RWPE1 (cell line): ENCODE measurements around the gene RAB22A.

Source experiments
- CTCF ChIA-PET: fragments of 350-600 bp; sonication (Branson Sonifier 250); formaldehyde crosslinking; extraction: SDS; loops from one replicate; lab custom pipeline; 2021; lab: Yijun Ruan, JAX
- POLR2A ChIA-PET: fragments of 400-600 bp; formaldehyde crosslinking; extraction: SDS; loops from one replicate; lab custom pipeline; 2020; ENCODE audit warnings: antibody characterized with exemption; ENCODE audit not compliant: low non-redundant PET; lab: Yijun Ruan, JAX
- DNase-seq: peaks from one replicate; pipeline ENCODE4 v3.0.0; 2012; ENCODE audit warnings: low spot score
- H3K27ac ChIP-seq: fragments of 450-650 bp; 2 replicates; pipeline ENCODE4 v1.5.1; 2017
- CTCF ChIP-seq: fragments of 450-650 bp; conservative IDR thresholded peaks from 2 replicates; pipeline ENCODE4 v1.5.1; 2017; ENCODE audit warnings: low read depth, mild to moderate bottlenecking

RAB22A gene

GRCh38 chr20:58344741-58345140 lies 35.2 kb downstream of the RAB22A start:
- H3K27ac ChIP-seq, result no peak overlapping the region
- DNase-seq, result peak; percentile 57
- ChIA-PET POLR2A (no interaction called here), CTCF (interaction anchor here (0.5 to 0.6 kb wide), 4 partner anchors 31 to 917 kb away, joined by 3 to 5 read pairs (median 4); no protein-coding TSS in a partner anchor)
- no peak for TF ChIP-seq CTCF

- POLR2A ChIA-PET, result no interaction called here
- no peak for TF ChIP-seq CTCF
- H3K27ac ChIP-seq, result no peak overlapping the region
- CTCF ChIA-PET, result interaction anchor here (0.6 to 0.9 kb wide), 3 partner anchors 18 to 208 kb away, joined by 3 read pairs; no protein-coding TSS in a partner anchor
- peak; percentile 89 for DNase-seq
Measured at GRCh38 chr20:58349570-58349969, 40.1 kb downstream of the RAB22A start.

- no peak for DNase-seq
- ChIA-PET CTCF (interaction anchor here (0.7 kb wide), 2 partner anchors 8 to 13 kb away, joined by 3 read pairs; no protein-coding TSS in a partner anchor), POLR2A (no interaction called here)
- H3K27ac ChIP-seq, result no peak overlapping the region
- TF ChIP-seq CTCF, result no peak
Measured at GRCh38 chr20:58352468-58352867, 43.0 kb downstream of the RAB22A start.

GRCh38 chr20:58359441-58359840 lies 49.9 kb downstream of the RAB22A start:
- no peak for DNase-seq
- POLR2A ChIA-PET, result interaction anchor here (0.7 kb wide), 1 partner anchor 112 kb away, joined by 15 read pairs; no protein-coding TSS in a partner anchor
- CTCF ChIA-PET, result interaction anchor here (0.6 kb wide), 2 partner anchors 11 to 70 kb away, joined by 3 to 6 read pairs; no protein-coding TSS in a partner anchor

GRCh38 chr20:58360936-58361335 lies 51.4 kb downstream of the RAB22A start:
- POLR2A ChIA-PET, result no interaction called here
- no peak for TF ChIP-seq CTCF
- CTCF ChIA-PET, result interaction anchor here (0.6 kb wide), 1 partner anchor 63 kb away, joined by 3 read pairs; no protein-coding TSS in a partner anchor
- DNase-seq, result no peak
- H3K27ac ChIP-seq, result no peak overlapping the region

More at GRCh38 chr20:58359441-58359840, 49.9 kb downstream of the RAB22A start:
- H3K27ac ChIP-seq, result no peak overlapping the region
- TF ChIP-seq CTCF, result no peak

GRCh38 chr20:58361481-58362205 lies 52.1 kb downstream of the RAB22A start:
- DNase-seq, result no peak
- ChIA-PET CTCF (interaction anchor here (0.5 to 1.0 kb wide), 2 partner anchors 15 to 1502 kb away, joined by 3 read pairs; no protein-coding TSS in a partner anchor), POLR2A (no interaction called here)
- no peak for TF ChIP-seq CTCF
- H3K27ac ChIP-seq, result no peak overlapping the region
